ENCODE data around the gene RNF10. TPM values are rescaled to one million over a fixed set of nuclear protein-coding genes. Genes with fewer than 3 reads are reported as not detected.

RNF10 gene
- total and polyA plus RNA-seq, 2 of the 4 experiments (the other 2 are of a cell fraction): 44.4 to 95.0 TPM

- DNase-seq (no peak), ATAC-seq (ENCODE audit: low read depth) (no peak)
- BruUV-seq (replicated peaks): no TSS peak
- ChIA-PET POLR2A (ENCODE audit: unreplicated experiment) (no interaction called here), CTCF (no interaction called here)
- H3K4me1 ChIP-seq (ENCODE audit: control insufficient read depth, insufficient read depth, low read length): no peaks in the 10 kb centered on the region
- peaks cover 76% of the 10 kb centered on the region for H4K20me1 ChIP-seq (ENCODE audit: insufficient read depth, low read length)
- WGBS, 2 experiments (ENCODE audit: extremely low coverage in 2 of 2, insufficient read length in 1 of 2): no CpG with 5 or more reads among the region's 3 CpGs
- H3K9me3 ChIP-seq (ENCODE audit: control insufficient read depth, insufficient read depth, low read length): no peaks in the 10 kb centered on the region
- dilution Hi-C loops (cut with HindIII; ENCODE audit: low sequenced_read_pairs, unreplicated experiment): no loop called here
- H3K18ac ChIP-seq (ENCODE audit: low read depth, low read length): no peak overlapping the region
- no peak overlapping the region for H3K23ac ChIP-seq (ENCODE audit: low read depth, low read length)
- in situ Hi-C loops (cut with MboI; ENCODE audit: low sequenced_read_pairs): no loop called here
- H2AFZ ChIP-seq (replicated peaks; ENCODE audit: low read length, poor library complexity): no peak overlapping the region
- TF ChIP-seq CHD1 (IDR thresholded peaks at IDR 0.05; ENCODE audit: low read depth, low read length) (no peak), BHLHE40 (IDR thresholded peaks at IDR 0.05; ENCODE audit: low read depth, low read length) (no peak), MAZ (IDR thresholded peaks at IDR 0.05; ENCODE audit: borderline replicate concordance, low read depth, low read length) (no peak), MAFK (IDR thresholded peaks at IDR 0.05; ENCODE audit: low read depth, low read length) (no peak)
- H3K14ac ChIP-seq (replicated peaks; ENCODE audit: low read depth, low read length): no peak overlapping the region
- no peak overlapping the region for H2BK20ac ChIP-seq (ENCODE audit: low read depth, low read length)
- no peak overlapping the region for H2AK9ac ChIP-seq (replicated peaks; ENCODE audit: low read depth, low read length, poor library complexity)
- no peak overlapping the region for H3K9ac ChIP-seq (ENCODE audit: low read depth, low read length)
- no peak overlapping the region for H3K27ac ChIP-seq (ENCODE audit: insufficient read depth, low read length)
- H4K8ac ChIP-seq (ENCODE audit: low read depth in 2 of 2, low read length in 2 of 2): no peak overlapping the region
- no peak overlapping the region for H3K4me2 ChIP-seq (ENCODE audit: low read depth, low read length)
- H3K27me3 ChIP-seq (ENCODE audit: control insufficient read depth, insufficient read depth, low read length): no peaks in the 10 kb centered on the region
- no peak overlapping the region for H2BK120ac ChIP-seq (ENCODE audit: low read depth, low read length)
- H3K56ac ChIP-seq (ENCODE audit: extremely low read depth, insufficient read depth, low read length): no peak overlapping the region
- no peak overlapping the region for H4K91ac ChIP-seq (ENCODE audit: insufficient read depth, low read depth, low read length)
- intact Hi-C loops (cut with micrococcal nuclease): no loop called here
- no peak overlapping the region for H2BK15ac ChIP-seq (ENCODE audit: low read depth, low read length)
- H4K5ac ChIP-seq (ENCODE audit: low read depth, low read length): no peak overlapping the region
- H3K4ac ChIP-seq (ENCODE audit: low read depth, low read length): no peak overlapping the region
- H2BK5ac ChIP-seq (ENCODE audit: low read depth, low read length, poor library complexity, severe bottlenecking): no peak overlapping the region
- no peak overlapping the region for H3K4me3 ChIP-seq (ENCODE audit: insufficient read depth, low read depth, low read length)
- H3K9me1 ChIP-seq (ENCODE audit: insufficient read depth, low read length): peaks cover 10% of the 10 kb centered on the region
- H3K79me1 ChIP-seq (ENCODE audit: low read depth in 1 of 2, low read length in 2 of 2): peaks cover 41 to 75% of the 10 kb centered on the region in 2 experiments
- H3K36me3 ChIP-seq (ENCODE audit: control insufficient read depth, insufficient read depth, low read length): peaks cover 27% of the 10 kb centered on the region
- H2AK5ac ChIP-seq (ENCODE audit: low read depth, low read length): no peak overlapping the region
Measured at GRCh38 chr12:120544691-120545090, 10.5 kb downstream of the RNF10 start.

All from IMR-90 (cell line).